K562 (cell line): Measurements from ENCODE around the gene NBEA.
"Not testable (repeated sequence)": the region's sequence is repeated elsewhere in the genome, so short reads cannot be mapped to it uniquely, and the experiment has no call there.

Experiments used
- CTCF ChIP-seq, 3 experiments: IDR thresholded peaks in 2 of 3; conservative IDR thresholded peaks in 1 of 3; 2 replicates each; pipeline ENCODE4 v1.5.1; 2011 to 2012; ENCODE audit warnings: low read length in 3 of 3, mild to moderate bottlenecking in 3 of 3, control low read depth in 2 of 3, improper control_type of control experiment in 1 of 3, inconsistent platforms in 1 of 3, low read depth in 1 of 3, mixed read lengths in 1 of 3, moderate library complexity in 1 of 3; ENCODE audit not compliant: insufficient read depth in 2 of 3
- EP300 ChIP-seq: IDR thresholded peaks from 2 replicates; pipeline ENCODE4 v1.6.1; 2012; ENCODE audit warnings: low read length, improper control_type of control experiment
- EP400 ChIP-seq: fragments of 450-650 bp; IDR thresholded peaks from 2 replicates; pipeline ENCODE4 v1.6.1; 2017; ENCODE audit warnings: antibody characterized with exemption, mild to moderate bottlenecking, moderate library complexity
- EZH2 ChIP-seq: IDR thresholded peaks from 2 replicates; pipeline ENCODE4 v1.6.1; 2012; ENCODE audit warnings: low read depth, mild to moderate bottlenecking, inconsistent platforms, low read length, borderline replicate concordance
- MITF ChIP-seq: IDR thresholded peaks from 2 replicates; pipeline ENCODE4 v1.6.1; 2014; ENCODE audit warnings: antibody characterized with exemption
- NONO ChIP-seq, 2 experiments: fragments of 200-400 bp in 1 of 2; fragments of 450-650 bp in 1 of 2; formaldehyde crosslinking in 1 of 2; IDR thresholded peaks; 2 replicates each; pipeline ENCODE4 v1.6.1; 2017; ENCODE audit warnings: low read depth in 2 of 2, mild to moderate bottlenecking in 2 of 2, moderate library complexity in 2 of 2, low read length in 1 of 2
- SIRT6 ChIP-seq: IDR thresholded peaks from one replicate; pipeline ENCODE4 v1.6.1; 2012; ENCODE audit warnings: low read depth, mild to moderate bottlenecking, control low read depth, inconsistent platforms, low read length, moderate library complexity
- TEAD1 ChIP-seq, 2 experiments: fragments of 450-650 bp in 1 of 2; sonication (generic) in 1 of 2; formaldehyde crosslinking; IDR thresholded peaks; 2 replicates each; pipeline versions ENCODE4 v1.4.0 to v1.8.0; 2020 to 2022; ENCODE audit warnings: mild to moderate bottlenecking in 2 of 2, missing genetic modification reagents in 1 of 2

GRCh38 chr13:35058585-35058984 lies 116.5 kb downstream of the NBEA start:
- TF ChIP-seq NONO (IDR thresholded peaks at IDR 0.05; ENCODE audit: low read depth in 2 of 2, low read length in 1 of 2); CTCF (IDR thresholded peaks at IDR 0.05 in 2 of 3, conservative IDR thresholded peaks at IDR 0.05 in 1 of 3; ENCODE audit: insufficient read depth in 2 of 3, low read depth in 1 of 3, low read length in 3 of 3); TEAD1 (CRISPR knock-in tag; IDR thresholded peaks at IDR 0.05); SIRT6; EP400; MITF; EZH2; EP300: not testable (repeated sequence)
